IPS DF 6.9 (cell line): ENCODE data around the gene POLD3.
"Not testable (repeated sequence)": the region's sequence is repeated elsewhere in the genome, so short reads cannot be mapped to it uniquely, and the experiment has no call there.

Experiments used
- DNase-seq: peaks from one replicate; pipeline ENCODE4 v3.0.0-alpha.2; 2013; ENCODE audit warnings: low read depth, low spot score
- H3K27ac ChIP-seq: one replicate; pipeline ENCODE4 v1.5.1; 2013; ENCODE audit warnings: low read length, control low read depth
- H3K27me3 ChIP-seq: 2 replicates; pipeline ENCODE4 v1.6.1; 2013; ENCODE audit warnings: mild to moderate bottlenecking, low read length; ENCODE audit not compliant: control insufficient read depth, insufficient read depth
- H3K36me3 ChIP-seq: 2 replicates; pipeline ENCODE4 v1.6.1; 2013; ENCODE audit warnings: low read length; ENCODE audit not compliant: control insufficient read depth, insufficient read depth
- H3K4me1 ChIP-seq: 2 replicates; pipeline ENCODE4 v1.6.1; 2013; ENCODE audit warnings: low read length; ENCODE audit not compliant: control insufficient read depth, insufficient read depth
- H3K4me3 ChIP-seq: 2 replicates; pipeline ENCODE4 v1.5.1; 2013; ENCODE audit warnings: mild to moderate bottlenecking, low read length
- H3K9me3 ChIP-seq: 2 replicates; pipeline ENCODE4 v1.6.1; 2013; ENCODE audit warnings: low read length, inconsistent platforms; ENCODE audit not compliant: control insufficient read depth, insufficient read depth
- WGBS: extraction: QIAGEN DNeasy Blood & Tissue Kit; methylation state at CpG from one replicate; pipeline ENCODE4 v1.1.7; 2013; ENCODE audit warnings: mixed read lengths, missing lambda C conversion rate; ENCODE audit not compliant: insufficient read length, insufficient coverage; 5-methylcytosine and 5-hydroxymethylcytosine counted together

POLD3 gene

DNA sequence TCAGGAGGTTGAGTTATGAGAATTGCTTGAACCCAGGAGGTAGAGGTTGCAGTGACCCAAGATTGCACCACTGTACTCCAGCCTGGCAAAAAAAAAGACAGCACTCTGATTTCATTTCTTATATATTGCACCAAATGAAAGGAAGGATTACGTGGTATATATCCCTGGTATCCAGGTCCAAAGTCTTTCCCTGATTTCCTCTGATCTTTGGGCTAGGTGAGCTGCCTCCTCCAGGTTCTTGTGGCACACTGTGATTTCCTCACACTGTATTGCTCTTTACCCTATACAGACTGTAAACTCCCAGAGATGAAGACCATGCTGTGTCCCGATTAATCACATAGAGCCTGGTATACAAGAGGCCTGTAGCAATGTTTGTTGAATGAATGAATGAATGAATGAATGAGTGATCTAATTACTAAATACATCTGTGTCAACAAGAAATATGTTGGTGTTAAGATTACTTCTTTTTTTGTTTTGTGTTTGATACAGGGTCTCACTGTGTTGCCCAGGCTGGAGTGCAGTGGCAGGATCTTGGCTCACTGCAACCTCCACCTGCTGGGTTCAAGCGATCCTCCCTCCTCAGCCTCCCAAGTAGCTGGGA is 9.3 kb upstream of the POLD3 start:
- H3K4me1 ChIP-seq = no peaks in the 10 kb centered on the region
- no peak overlapping the region for H3K27ac ChIP-seq
- DNase-seq = no peak
- H3K9me3 ChIP-seq = no peaks in the 10 kb centered on the region
- no peak overlapping the region for H3K4me3 ChIP-seq
- H3K27me3 ChIP-seq = no peaks in the 10 kb centered on the region
- H3K36me3 ChIP-seq = no peaks in the 10 kb centered on the region
- no CpG with 5 or more reads among the region's 3 CpGs for WGBS

DNA sequence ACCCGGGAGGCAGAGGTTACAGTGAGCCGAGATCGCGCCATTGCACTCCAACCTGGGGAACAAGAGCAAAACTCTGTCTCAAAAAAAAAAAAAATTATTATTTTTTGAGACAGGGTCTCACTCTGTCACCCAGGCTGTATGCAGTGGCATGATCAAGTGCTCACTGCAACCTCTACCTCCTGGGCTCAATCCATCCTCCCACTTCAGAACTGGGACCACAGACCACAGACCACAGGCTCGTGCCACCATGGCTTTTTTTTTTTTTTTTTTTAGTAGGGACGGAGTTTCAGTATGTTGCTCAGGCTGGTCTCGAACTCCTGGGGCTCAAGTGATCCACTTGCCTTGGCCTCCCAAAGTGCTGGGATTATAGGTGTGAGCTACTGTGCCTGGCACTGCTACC is 1.9 kb upstream of the POLD3 start:
- not testable (repeated sequence) for H3K9me3 ChIP-seq, H3K27ac ChIP-seq, H3K27me3 ChIP-seq, H3K4me1 ChIP-seq, DNase-seq, H3K36me3 ChIP-seq, H3K4me3 ChIP-seq
- WGBS = no CpG with 5 or more reads among the region's 7 CpGs

DNA sequence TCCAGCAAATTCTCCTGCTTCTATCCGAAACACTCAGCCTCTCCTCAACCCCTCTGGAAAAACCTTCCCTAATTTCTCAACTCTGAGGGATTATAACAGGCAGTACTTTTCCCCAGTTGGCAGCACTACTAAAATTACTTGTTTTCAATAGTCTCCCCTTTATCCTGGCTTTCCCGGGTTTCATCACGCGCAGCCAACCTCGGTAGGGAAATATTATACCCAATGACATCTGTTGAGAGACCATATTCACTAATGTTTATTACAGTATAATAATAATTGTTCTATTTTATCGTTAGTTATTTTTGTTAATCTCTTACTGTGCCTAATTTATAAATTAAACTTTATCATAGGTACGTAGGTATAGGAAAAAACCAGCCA is 330 bp upstream of the POLD3 start:
- peak overlapping the region; percentile 91; the same call in 1 of the 2 replicates for H3K4me3 ChIP-seq
- no peaks in the 10 kb centered on the region for H3K36me3 ChIP-seq
- H3K27me3 ChIP-seq = no peaks in the 10 kb centered on the region
- H3K9me3 ChIP-seq = no peaks in the 10 kb centered on the region
- H3K27ac ChIP-seq = no peak overlapping the region
- no CpG with 5 or more reads among the region's 7 CpGs for WGBS
- no peaks in the 10 kb centered on the region for H3K4me1 ChIP-seq
- DNase-seq = no peak

DNA sequence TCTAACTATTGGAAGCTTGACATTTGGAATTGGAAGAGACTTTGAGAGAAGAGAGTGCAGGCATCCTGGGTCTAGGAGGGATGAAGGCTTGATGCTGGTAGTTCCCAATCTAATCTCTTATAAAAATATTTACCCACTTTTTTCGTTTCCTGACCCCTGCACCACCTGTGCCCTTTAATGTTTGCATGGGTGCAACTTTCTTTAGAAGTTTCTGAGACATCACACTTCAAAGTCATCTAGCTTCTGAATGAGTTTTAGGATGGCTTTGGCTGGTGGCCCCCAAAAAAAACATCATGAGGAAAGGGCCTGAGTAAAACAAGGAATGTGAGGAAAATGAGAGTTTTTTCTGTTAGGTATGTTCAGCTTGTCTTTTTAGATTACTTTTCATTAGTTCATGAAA is 1.1 kb downstream of the POLD3 start:
- no peak for DNase-seq
- no CpG with 5 or more reads among the region's 1 CpG for WGBS
- H3K27ac ChIP-seq = no peak overlapping the region
- no peaks in the 10 kb centered on the region for H3K27me3 ChIP-seq
- peak overlapping the region; percentile 91; the same call in 1 of the 2 replicates for H3K4me3 ChIP-seq
- H3K9me3 ChIP-seq = no peaks in the 10 kb centered on the region
- H3K36me3 ChIP-seq = no peaks in the 10 kb centered on the region
- no peaks in the 10 kb centered on the region for H3K4me1 ChIP-seq

DNA sequence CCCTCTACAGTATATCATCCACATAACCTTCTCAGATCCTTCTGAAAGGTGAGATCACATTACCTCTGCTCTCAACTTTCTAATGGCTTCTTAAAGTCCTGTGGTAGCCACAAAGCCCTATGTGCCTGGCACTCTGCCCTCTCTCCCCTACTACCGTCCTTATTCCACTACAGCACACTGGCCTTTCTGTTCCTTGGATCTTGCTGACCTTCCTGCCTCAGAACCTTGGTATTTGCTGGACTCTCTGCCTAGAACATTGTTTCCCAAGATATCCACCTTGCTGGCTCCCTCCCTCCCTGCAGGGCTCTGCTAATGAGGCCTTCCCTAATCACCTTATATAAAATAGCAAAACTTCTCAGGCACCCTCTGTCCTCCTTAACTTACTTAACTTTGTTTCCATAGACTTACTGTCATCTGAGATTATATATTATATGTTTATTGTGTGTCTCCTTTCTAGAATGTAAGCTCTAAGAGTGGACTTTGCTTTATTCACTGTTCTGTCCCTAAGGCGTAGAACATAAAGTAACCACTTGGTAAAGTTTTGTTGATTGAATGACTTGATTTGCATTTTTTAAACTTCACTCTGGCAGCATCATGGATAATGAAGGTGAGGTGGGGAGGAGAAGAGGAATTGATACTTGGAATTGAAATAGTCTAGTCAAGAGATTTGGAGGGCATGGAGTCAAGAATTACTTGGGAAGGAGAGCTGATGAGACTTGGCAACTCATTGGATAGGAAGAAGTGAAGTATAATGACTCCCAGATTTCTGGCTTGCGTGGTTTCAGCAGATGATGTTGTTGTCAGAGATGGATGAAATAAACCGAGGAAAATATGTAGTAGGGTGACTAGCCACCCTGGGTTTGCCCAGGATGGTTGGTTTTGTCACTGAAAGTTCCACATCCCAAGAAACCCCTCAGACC is 10.5 kb downstream of the POLD3 start:
- WGBS = no CpG with 5 or more reads among the region's 4 CpGs
- no peaks in the 10 kb centered on the region; the same call in 1 of the 2 replicates for H3K36me3 ChIP-seq
- no peaks in the 10 kb centered on the region for H3K9me3 ChIP-seq
- no peak overlapping the region for H3K4me3 ChIP-seq
- H3K27me3 ChIP-seq = no peaks in the 10 kb centered on the region
- DNase-seq = no peak
- no peak overlapping the region for H3K27ac ChIP-seq
- H3K4me1 ChIP-seq = no peaks in the 10 kb centered on the region

DNA sequence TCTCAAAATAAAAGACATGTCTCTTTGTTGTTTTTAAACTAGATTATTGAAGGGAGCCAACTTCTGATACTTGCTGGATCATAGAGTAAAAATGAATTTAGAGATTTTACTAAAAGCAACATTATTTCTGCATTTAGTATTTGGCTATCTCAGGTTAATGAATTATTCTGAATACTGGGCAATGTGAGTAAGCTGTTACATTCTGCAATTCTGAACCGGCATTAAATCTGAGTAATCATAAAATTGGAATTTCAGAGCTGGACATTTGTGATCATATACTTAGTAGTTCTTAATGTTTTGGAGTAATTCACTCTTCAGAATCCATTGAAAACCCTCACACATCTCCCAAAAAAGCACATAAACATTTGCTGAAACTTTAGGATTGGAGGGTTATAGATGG is 11.5 kb downstream of the POLD3 start:
- Histone ChIP-seq H3K4me3 (no peak overlapping the region), H3K36me3 (no peaks in the 10 kb centered on the region; the same call in 1 of the 2 replicates), H3K27ac (no peak overlapping the region), H3K27me3 (no peaks in the 10 kb centered on the region), H3K9me3 (no peaks in the 10 kb centered on the region), H3K4me1 (no peaks in the 10 kb centered on the region)
- no peak for DNase-seq
- no CpG with 5 or more reads among the region's 1 CpG for WGBS

DNA sequence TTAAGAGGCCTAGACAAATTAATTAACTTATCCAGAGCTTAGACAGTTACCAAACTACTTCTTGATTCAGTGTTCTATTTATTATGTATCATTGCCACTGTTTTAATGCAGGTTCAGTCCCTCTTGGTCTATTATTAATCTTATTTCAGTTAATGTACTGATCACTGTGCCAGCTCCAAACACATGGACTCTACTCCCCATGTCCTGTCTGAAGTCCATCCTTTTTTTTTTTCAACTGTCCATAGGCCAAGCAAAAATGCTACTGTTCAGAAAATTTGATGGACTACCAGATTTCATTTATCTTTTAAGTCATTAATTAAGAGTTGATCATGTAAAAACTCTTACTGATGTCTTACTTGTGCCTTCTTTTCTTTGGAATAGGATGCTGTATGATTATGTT is 11.9 kb downstream of the POLD3 start:
- no peak for DNase-seq
- Histone ChIP-seq H3K4me1 (no peaks in the 10 kb centered on the region), H3K27me3 (no peaks in the 10 kb centered on the region), H3K27ac (no peak overlapping the region), H3K9me3 (no peaks in the 10 kb centered on the region), H3K36me3 (no peaks in the 10 kb centered on the region; the same call in 1 of the 2 replicates), H3K4me3 (no peak overlapping the region)

DNA sequence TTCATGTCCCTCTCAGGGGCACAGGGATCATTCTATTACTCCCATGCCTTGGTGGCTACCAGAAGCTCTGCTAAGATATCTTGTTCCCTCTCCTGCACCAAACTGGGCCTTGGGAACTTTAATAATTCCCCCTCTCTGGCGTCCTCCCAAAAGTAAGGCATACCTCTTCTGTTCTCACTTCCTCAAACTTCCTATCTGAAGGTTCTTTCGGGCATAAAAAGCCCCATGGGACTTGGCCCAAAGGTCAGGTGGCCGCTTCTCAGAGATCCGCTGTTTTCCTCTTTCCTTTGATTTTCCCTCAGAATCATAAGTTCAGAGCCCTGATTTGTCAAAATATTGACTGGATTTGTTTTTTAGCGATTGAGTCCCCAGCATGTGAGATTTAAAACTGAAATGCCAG is 13.0 kb downstream of the POLD3 start:
- no peak overlapping the region for H3K4me3 ChIP-seq
- H3K9me3 ChIP-seq = no peaks in the 10 kb centered on the region
- no peaks in the 10 kb centered on the region for H3K27me3 ChIP-seq
- no CpG with 5 or more reads among the region's 5 CpGs for WGBS
- no peak overlapping the region for H3K27ac ChIP-seq
- no peak for DNase-seq
- no peaks in the 10 kb centered on the region; the same call in 1 of the 2 replicates for H3K36me3 ChIP-seq
- no peaks in the 10 kb centered on the region for H3K4me1 ChIP-seq

DNA sequence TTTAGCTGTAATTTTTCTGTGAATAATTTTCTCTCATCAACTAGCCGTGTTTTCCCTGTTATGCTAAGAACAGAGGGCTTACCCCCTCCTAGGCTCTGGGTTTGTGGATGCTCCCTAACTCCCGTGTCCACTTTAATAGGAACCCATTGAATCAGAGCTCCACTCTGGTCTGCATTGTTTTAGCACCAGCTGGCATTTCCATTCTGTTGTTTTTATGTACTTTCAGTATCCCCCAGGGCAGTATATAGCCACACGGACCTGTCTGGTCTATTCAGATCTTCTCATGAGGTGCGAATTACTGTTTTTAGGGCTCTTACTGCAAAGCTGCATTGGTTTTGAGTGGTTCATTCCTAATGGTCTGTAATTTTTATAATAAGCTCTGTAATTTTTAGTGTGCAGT is 16.0 kb downstream of the POLD3 start:
- Histone ChIP-seq H3K36me3 (peaks cover 5% of the 10 kb centered on the region; the same call in 1 of the 2 replicates), H3K27me3 (no peaks in the 10 kb centered on the region), H3K27ac (no peak overlapping the region), H3K9me3 (no peaks in the 10 kb centered on the region), H3K4me3 (no peak overlapping the region), H3K4me1 (no peaks in the 10 kb centered on the region)
- DNase-seq = no peak
- WGBS = no CpG with 5 or more reads among the region's 4 CpGs

DNA sequence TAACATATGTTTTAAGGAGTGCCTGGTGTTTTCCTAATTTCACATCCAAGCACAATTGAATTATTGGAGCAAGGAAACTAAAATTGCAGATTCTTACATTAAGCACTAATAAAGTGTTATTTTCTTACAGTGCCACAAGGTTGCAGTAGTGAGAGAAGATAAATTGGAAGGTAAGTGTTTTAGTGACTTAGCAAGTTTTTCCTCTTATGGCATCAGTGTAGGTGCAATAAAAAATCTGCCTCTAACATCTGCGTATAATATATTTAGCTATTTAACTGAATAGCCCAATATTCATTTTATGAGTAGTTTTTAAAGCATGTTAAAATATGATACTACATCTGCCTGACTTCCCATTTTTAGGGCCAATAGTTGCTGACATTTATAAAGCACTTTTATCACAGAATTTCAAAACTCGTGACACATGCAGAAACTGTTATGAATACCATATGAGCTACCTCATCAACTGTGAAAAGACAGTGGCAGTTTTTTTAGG is 19.0 kb downstream of the POLD3 start:
- H3K27ac ChIP-seq = no peak overlapping the region
- no peak overlapping the region for H3K4me3 ChIP-seq
- H3K9me3 ChIP-seq = no peaks in the 10 kb centered on the region
- no peak for DNase-seq
- no CpG with 5 or more reads among the region's 2 CpGs for WGBS
- no peaks in the 10 kb centered on the region for H3K27me3 ChIP-seq
- no peaks in the 10 kb centered on the region for H3K4me1 ChIP-seq
- H3K36me3 ChIP-seq = peaks cover 8% of the 10 kb centered on the region; the same call in 1 of the 2 replicates
